BLaER1 treated with 17β-estradiol and CSF1 and Interleukin-3, amounts not matched to agents 10 nM and 100 nM (cell line): ENCODE measurements around the gene LEPR.

Experiments
- H3K27ac ChIP-seq, 11 experiments: shearing (Covaris generic); formaldehyde crosslinking; 2 replicates each; pipeline ENCODE4 v1.8.1; 2022
- H3K27me3 ChIP-seq, 11 experiments: shearing (Covaris generic); formaldehyde crosslinking; 2 replicates each; pipeline ENCODE4 v1.8.1; 2022
- H3K36me3 ChIP-seq, 11 experiments: shearing (Covaris generic); formaldehyde crosslinking; 2 replicates each; pipeline ENCODE4 v1.8.1; 2022
- H3K4me1 ChIP-seq, 10 experiments: shearing (Covaris generic); formaldehyde crosslinking; 2 replicates each; pipeline ENCODE4 v1.8.1; 2022
- H3K4me2 ChIP-seq, 11 experiments: shearing (Covaris generic); formaldehyde crosslinking; 2 replicates each; pipeline ENCODE4 v1.8.1; 2022
- H3K4me3 ChIP-seq, 10 experiments: shearing (Covaris generic); formaldehyde crosslinking; 2 replicates each; pipeline ENCODE4 v1.8.1; 2022
- H3K9ac ChIP-seq, 11 experiments: shearing (Covaris generic); formaldehyde crosslinking; 2 replicates each; pipeline ENCODE4 v1.8.1; 2022
- H3K9me3 ChIP-seq, 11 experiments: shearing (Covaris generic); formaldehyde crosslinking; replicated peaks in 1 of 11; 2 replicates each; pipeline ENCODE4 v1.8.1; 2022
- H4K20me1 ChIP-seq, 11 experiments: shearing (Covaris generic); formaldehyde crosslinking; 2 replicates each; pipeline ENCODE4 v1.8.1; 2022
- Cebpa-rat ChIP-seq, 11 experiments: shearing (Covaris generic); IDR thresholded peaks; 2 replicates each; pipeline ENCODE4 v1.8.1; 2022

LEPR gene

GRCh38 chr1:65387821-65388220 lies 32.6 kb upstream of the LEPR start:
- Histone ChIP-seq H3K27ac (no peak overlapping the region), H3K4me2 (no peak overlapping the region), H3K27me3 (no peaks in the 10 kb centered on the region), H3K9ac (no peak overlapping the region), H3K36me3 (peaks cover 0 to 4% (median 0%) of the 10 kb centered on the region in 11 experiments; a peak in 1 of 22 replicates), H3K4me3 (no peak overlapping the region), H4K20me1 (no peaks in the 10 kb centered on the region), H3K9me3 (peaks cover 0 to 9% (median 7%) of the 10 kb centered on the region in 11 experiments; a peak in 5 of 22 replicates), H3K4me1 (no peaks in the 10 kb centered on the region)
- TF ChIP-seq Cebpa-rat (IDR thresholded peaks at IDR 0.05), result no peak

DNA sequence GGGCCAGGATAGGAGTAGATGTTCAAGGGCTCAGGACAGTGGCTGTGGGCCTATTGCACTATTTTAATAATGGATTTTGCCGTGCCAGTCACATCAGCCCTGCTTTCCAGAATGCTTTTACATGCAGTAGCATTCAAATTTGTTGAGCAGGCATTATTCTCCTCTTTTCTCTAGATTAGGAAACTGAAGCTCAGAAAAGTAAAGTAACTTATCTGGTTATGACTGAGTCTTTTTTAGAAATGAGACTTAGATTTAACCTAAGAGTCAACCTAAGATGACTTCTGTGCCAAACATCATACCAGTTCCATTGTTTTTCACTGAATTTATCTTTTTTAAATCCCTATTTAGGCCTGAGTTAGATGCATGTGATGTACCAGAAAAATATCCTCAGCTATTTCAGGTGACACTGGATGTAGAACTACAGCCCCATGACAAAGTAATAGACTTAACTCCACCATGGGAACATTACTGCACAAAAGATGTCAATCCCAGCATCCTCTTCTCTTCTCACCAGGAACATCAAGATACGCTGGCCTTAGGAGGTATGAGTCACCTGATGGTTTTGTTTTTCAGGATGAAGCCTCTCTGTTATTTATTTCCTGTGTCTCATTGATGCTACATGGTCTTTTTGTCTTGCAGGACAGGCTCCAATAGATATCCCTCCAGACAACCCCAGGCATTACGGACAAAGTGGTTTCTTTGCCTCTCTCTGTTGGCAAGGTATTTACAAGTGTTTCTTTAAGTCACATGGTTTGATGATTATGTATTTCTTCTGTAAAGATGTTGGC lies 31.4 kb upstream of the LEPR start:
- no peak overlapping the region for H3K27ac ChIP-seq
- H3K9me3 ChIP-seq, result peaks cover 0 to 8% (median 5%) of the 10 kb centered on the region in 11 experiments; a peak in 5 of 22 replicates
- no peaks in the 10 kb centered on the region for H4K20me1 ChIP-seq
- no peak overlapping the region for H3K4me2 ChIP-seq
- no peak overlapping the region for H3K4me3 ChIP-seq
- no peaks in the 10 kb centered on the region for H3K4me1 ChIP-seq
- no peak for TF ChIP-seq Cebpa-rat (IDR thresholded peaks at IDR 0.05)
- H3K36me3 ChIP-seq, result peaks cover 0 to 4% (median 0%) of the 10 kb centered on the region in 11 experiments; a peak in 1 of 22 replicates
- no peaks in the 10 kb centered on the region for H3K27me3 ChIP-seq
- no peak overlapping the region for H3K9ac ChIP-seq

GRCh38 chr1:65392497-65392896 lies 28.0 kb upstream of the LEPR start:
- Histone ChIP-seq H3K4me1 (peaks cover 0 to 10% (median 4%) of the 10 kb centered on the region in 10 experiments; a peak in 10 of 20 replicates), H3K27me3 (no peaks in the 10 kb centered on the region), H4K20me1 (no peaks in the 10 kb centered on the region), H3K4me3 (no peak overlapping the region), H3K27ac (no peak overlapping the region), H3K4me2 (no peak overlapping the region), H3K36me3 (no peaks in the 10 kb centered on the region; a peak in 1 of 22 replicates), H3K9me3 (no peaks in the 10 kb centered on the region), H3K9ac (no peak overlapping the region)
- TF ChIP-seq Cebpa-rat (IDR thresholded peaks at IDR 0.05), result no peak

DNA sequence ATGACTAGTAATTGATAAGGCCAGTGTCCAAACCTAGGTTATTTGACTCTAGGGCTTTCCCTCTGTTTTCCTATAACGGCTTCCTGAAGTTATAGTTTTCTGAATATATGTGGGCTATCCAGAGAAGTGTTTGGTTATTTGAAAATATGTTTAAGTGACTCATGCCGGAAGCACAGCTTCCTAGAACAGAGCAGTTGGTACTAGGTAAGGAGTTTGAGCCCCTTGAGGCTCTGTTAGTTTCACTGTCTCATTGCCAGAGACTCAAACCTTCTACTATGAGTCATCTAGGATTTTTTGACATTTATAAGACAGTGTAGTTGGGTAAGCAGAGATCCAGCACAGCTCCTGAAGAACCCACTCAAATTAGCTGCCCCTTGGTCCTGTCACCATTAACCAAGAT lies 27.1 kb upstream of the LEPR start:
- Histone ChIP-seq H3K36me3 (no peaks in the 10 kb centered on the region; a peak in 1 of 22 replicates), H3K4me2 (no peak overlapping the region), H3K27ac (no peak overlapping the region), H3K27me3 (no peaks in the 10 kb centered on the region), H3K9me3 (no peaks in the 10 kb centered on the region), H3K9ac (no peak overlapping the region), H4K20me1 (no peaks in the 10 kb centered on the region), H3K4me1 (peaks cover 0 to 10% (median 4%) of the 10 kb centered on the region in 10 experiments; a peak in 10 of 20 replicates), H3K4me3 (no peak overlapping the region)
- no peak for TF ChIP-seq Cebpa-rat (IDR thresholded peaks at IDR 0.05)

- Histone ChIP-seq H3K9me3 (no peaks in the 10 kb centered on the region), H4K20me1 (no peaks in the 10 kb centered on the region), H3K27ac (no peak overlapping the region), H3K36me3 (no peaks in the 10 kb centered on the region; a peak in 1 of 22 replicates), H3K27me3 (no peaks in the 10 kb centered on the region), H3K4me2 (no peak overlapping the region), H3K9ac (no peak overlapping the region), H3K4me3 (no peak overlapping the region), H3K4me1 (peaks cover 0 to 10% (median 4%) of the 10 kb centered on the region in 10 experiments; a peak in 10 of 20 replicates)
- no peak for TF ChIP-seq Cebpa-rat (IDR thresholded peaks at IDR 0.05)
Observed at GRCh38 chr1:65393928-65394327, 26.5 kb upstream of the LEPR start.

DNA sequence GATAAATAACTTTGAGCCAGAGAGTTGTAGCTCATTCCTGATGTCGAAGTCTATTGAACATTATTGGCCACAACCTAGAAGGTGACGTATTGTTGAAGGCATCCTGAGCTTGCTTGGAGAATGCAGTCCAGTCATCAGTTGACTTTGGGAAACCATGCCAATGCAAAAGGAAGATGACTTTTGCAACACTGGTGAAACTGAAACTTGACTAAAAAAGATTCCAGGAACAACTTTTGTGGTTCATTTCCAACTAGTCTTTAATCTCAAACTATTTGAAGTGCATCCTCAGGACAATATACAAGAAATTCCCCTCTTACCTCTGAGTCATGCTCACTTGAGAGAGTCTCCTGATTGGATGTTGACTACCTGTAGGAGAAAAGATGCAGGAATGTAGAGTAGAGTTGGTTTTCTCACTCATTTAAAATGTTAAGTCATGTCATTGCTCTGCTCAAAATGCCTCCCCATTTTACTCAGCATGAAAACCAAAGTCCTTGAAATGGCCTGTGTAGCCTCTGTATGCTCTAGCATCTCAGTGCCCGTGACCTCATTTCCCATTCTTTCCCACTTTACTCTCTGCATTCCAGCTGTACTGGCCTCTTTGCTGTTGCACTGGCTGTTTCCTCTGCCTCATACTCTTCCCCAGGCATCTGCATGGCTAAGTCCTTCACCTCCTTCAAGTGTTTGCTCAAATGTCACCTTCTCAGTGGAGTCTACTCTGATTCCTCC lies 24.4 kb upstream of the LEPR start:
- Histone ChIP-seq H3K4me2 (peak overlapping the region in 5 of 11 experiments; percentile 16 to 58 (median 41); a peak in 10 of 22 replicates), H3K9ac (no peak overlapping the region), H3K9me3 (no peaks in the 10 kb centered on the region), H4K20me1 (no peaks in the 10 kb centered on the region), H3K27me3 (no peaks in the 10 kb centered on the region), H3K27ac (peak overlapping the region in 2 of 11 experiments; percentile 4 to 46; a peak in 2 of 22 replicates), H3K36me3 (no peaks in the 10 kb centered on the region; a peak in 1 of 22 replicates), H3K4me3 (no peak overlapping the region), H3K4me1 (peaks cover 0 to 10% (median 4%) of the 10 kb centered on the region in 10 experiments; a peak in 10 of 20 replicates)
- TF ChIP-seq Cebpa-rat (IDR thresholded peaks at IDR 0.05), result no peak

GRCh38 chr1:65398083-65398482 lies 22.4 kb upstream of the LEPR start:
- Histone ChIP-seq H3K4me3 (no peak overlapping the region), H3K27ac (no peak overlapping the region), H3K9me3 (no peaks in the 10 kb centered on the region), H4K20me1 (no peaks in the 10 kb centered on the region), H3K4me1 (peaks cover 0 to 10% (median 4%) of the 10 kb centered on the region in 10 experiments; a peak in 10 of 20 replicates), H3K4me2 (no peak overlapping the region), H3K9ac (no peak overlapping the region), H3K36me3 (no peaks in the 10 kb centered on the region), H3K27me3 (no peaks in the 10 kb centered on the region)
- no peak for TF ChIP-seq Cebpa-rat (IDR thresholded peaks at IDR 0.05)

- no peak overlapping the region for H3K27ac ChIP-seq
- H3K4me3 ChIP-seq, result no peak overlapping the region
- no peaks in the 10 kb centered on the region for H3K36me3 ChIP-seq
- no peak overlapping the region for H3K4me2 ChIP-seq
- H3K9me3 ChIP-seq, result no peaks in the 10 kb centered on the region
- no peaks in the 10 kb centered on the region for H3K27me3 ChIP-seq
- H4K20me1 ChIP-seq, result no peaks in the 10 kb centered on the region
- no peak for TF ChIP-seq Cebpa-rat (IDR thresholded peaks at IDR 0.05)
- H3K4me1 ChIP-seq, result peaks cover 0 to 10% (median 4%) of the 10 kb centered on the region in 10 experiments; a peak in 10 of 20 replicates
- H3K9ac ChIP-seq, result no peak overlapping the region
Observed at GRCh38 chr1:65399003-65399402, 21.5 kb upstream of the LEPR start.

DNA sequence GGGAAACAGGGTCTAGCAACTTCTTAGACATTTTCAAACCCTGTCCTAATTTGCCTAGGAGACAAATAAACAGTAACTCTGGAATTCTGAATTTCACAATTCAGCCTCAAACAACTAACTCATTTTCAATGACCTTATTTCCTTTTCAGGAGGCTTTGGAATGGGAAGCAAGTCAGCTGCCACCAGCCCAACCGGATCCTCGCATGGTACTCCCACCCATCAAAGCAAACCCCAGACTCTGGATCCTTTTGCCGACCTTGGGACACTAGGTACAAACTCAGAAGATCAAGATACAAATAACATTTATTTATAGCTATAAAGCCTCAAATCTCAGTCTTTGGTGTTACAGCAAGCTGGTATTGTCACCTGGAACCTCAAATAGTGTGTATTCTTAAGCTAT lies 18.9 kb upstream of the LEPR start:
- Histone ChIP-seq H3K27me3 (no peaks in the 10 kb centered on the region), H3K4me1 (0 out of 20 replicates have a peak, but pooled peaks cover 0 to under 1% (median 0%) of the 10 kb centered on the region in 10 experiments), H3K9ac (no peak overlapping the region), H3K9me3 (no peaks in the 10 kb centered on the region), H3K4me2 (no peak overlapping the region), H3K4me3 (no peak overlapping the region), H3K27ac (no peak overlapping the region), H3K36me3 (no peaks in the 10 kb centered on the region), H4K20me1 (no peaks in the 10 kb centered on the region)
- TF ChIP-seq Cebpa-rat (IDR thresholded peaks at IDR 0.05), result no peak
